Gastrocnemius medialis (tissue), 4 donors: ENCODE data around the gene C1QTNF6.

Source experiments
- POLR2A ChIP-seq, 2 donors: fragments of 450-650 bp; IDR thresholded peaks; one replicate each; pipeline ENCODE4 v1.6.1; 2017; ENCODE audit warnings: antibody characterized with exemption in 2 of 2, mild to moderate bottlenecking in 2 of 2, moderate library complexity in 2 of 2
- TF ChIP-seq, protein P1 (sequence below), 5 experiments: fragments of 450-650 bp in 3 of 5; fragments of 200-600 bp in 2 of 5; sonication (generic) in 2 of 5; IDR thresholded peaks in 4 of 5; conservative IDR thresholded peaks in 1 of 5; 1 replicate in 4 of 5; 2 replicates in 1 of 5; pipeline ENCODE4 v1.5.1; 2016 to 2019; ENCODE audit warnings: antibody characterized with exemption in 5 of 5, mild to moderate bottlenecking in 3 of 5, moderate library complexity in 3 of 5

DNA sequence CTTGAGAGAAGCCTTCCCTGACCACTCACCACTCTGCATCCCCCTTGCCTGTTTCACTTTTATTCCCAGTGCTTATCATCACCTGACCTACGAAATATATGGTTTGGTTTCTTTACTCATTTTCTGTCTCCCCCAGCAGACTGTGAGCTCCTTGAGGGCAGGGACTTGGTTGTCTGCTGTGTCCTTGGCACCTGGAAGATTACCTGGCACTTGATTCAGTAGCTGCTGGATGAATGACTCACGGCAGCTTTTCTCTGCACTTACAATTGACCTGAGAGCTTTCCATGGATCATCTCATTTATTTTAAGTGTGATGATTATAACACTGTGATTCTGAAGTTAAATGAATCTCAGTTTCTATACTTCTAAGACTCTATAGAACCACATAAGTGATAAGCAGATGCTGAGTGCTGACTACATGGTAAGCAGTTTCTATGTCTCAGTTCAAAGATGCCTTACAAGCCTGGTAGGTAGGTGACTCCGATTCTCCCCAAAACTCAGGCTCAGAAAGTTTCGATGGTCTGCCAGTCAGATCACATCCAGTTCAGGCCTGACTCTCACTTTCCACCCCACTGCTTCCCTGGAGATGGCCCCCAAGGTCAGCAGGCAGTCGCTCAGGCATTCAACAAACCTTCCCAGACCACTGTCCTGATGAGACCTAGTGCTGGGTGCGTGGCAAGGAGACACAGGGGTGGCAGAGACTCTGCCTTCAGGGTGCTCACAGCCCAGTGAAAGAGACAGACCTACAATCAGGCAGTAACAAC is 50.0 kb downstream of the C1QTNF6 start:
- no peak for TF ChIP-seq POLR2A (IDR thresholded peaks at IDR 0.05)
- TF ChIP-seq, protein P1, sequence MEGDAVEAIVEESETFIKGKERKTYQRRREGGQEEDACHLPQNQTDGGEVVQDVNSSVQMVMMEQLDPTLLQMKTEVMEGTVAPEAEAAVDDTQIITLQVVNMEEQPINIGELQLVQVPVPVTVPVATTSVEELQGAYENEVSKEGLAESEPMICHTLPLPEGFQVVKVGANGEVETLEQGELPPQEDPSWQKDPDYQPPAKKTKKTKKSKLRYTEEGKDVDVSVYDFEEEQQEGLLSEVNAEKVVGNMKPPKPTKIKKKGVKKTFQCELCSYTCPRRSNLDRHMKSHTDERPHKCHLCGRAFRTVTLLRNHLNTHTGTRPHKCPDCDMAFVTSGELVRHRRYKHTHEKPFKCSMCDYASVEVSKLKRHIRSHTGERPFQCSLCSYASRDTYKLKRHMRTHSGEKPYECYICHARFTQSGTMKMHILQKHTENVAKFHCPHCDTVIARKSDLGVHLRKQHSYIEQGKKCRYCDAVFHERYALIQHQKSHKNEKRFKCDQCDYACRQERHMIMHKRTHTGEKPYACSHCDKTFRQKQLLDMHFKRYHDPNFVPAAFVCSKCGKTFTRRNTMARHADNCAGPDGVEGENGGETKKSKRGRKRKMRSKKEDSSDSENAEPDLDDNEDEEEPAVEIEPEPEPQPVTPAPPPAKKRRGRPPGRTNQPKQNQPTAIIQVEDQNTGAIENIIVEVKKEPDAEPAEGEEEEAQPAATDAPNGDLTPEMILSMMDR (IDR thresholded peaks at IDR 0.05 in 4 of 5, conservative IDR thresholded peaks at IDR 0.05 in 1 of 5): no peak
